Sigmoid colon (tissue), 7 donors: ENCODE measurements around the gene BNIP3. TPM values are rescaled to one million over a fixed set of nuclear protein-coding genes. Genes with fewer than 3 reads are reported as not detected.

Source experiments
- DNase-seq: peaks from one replicate; pipeline ENCODE4 v3.0.0-alpha.2; 2019
- H3K27ac ChIP-seq, 4 donors: fragments of 200-600 bp; sonication (generic); one replicate each; pipeline ENCODE4 v1.5.1; 2016 to 2019; ENCODE audit warnings: mild to moderate bottlenecking in 1 of 4
- H3K27me3 ChIP-seq, 3 donors: fragments of 200-600 bp; sonication (generic); one replicate each; pipeline ENCODE4 v1.5.1; 2019; ENCODE audit warnings: mild to moderate bottlenecking in 1 of 3
- H3K36me3 ChIP-seq, 4 donors: fragments of 200-600 bp; sonication (generic); one replicate each; pipeline ENCODE4 v1.5.1; 2016 to 2019
- H3K4me1 ChIP-seq, 4 donors: fragments of 200-600 bp; sonication (generic); one replicate each; pipeline ENCODE4 v1.5.1; 2017 to 2019
- H3K4me3 ChIP-seq, 4 donors: fragments of 200-600 bp; sonication (generic); one replicate each; pipeline ENCODE4 v1.5.1; 2017 to 2019; ENCODE audit warnings: mild to moderate bottlenecking in 2 of 4, moderate library complexity in 1 of 4
- H3K9me3 ChIP-seq, 4 donors: fragments of 200-600 bp in 3 of 4; sonication (generic) in 3 of 4; one replicate each; pipeline versions ENCODE4 v1.5.1 to v1.6.1; 2013 to 2019
- CTCF ChIP-seq, 4 experiments: fragments of 450-650 bp in 3 of 4; fragments of 200-600 bp in 1 of 4; IDR thresholded peaks; one replicate each; pipeline ENCODE4 v1.5.1; 2016 to 2019; ENCODE audit warnings: antibody characterized with exemption in 4 of 4, mild to moderate bottlenecking in 3 of 4, moderate library complexity in 2 of 4
- EP300 ChIP-seq, 4 donors: sonication (generic); formaldehyde crosslinking; IDR thresholded peaks; one replicate each; pipeline ENCODE4 v1.6.1; 2017; ENCODE audit warnings: antibody characterized with exemption in 4 of 4
- POLR2A ChIP-seq, 2 donors: fragments of 450-650 bp; IDR thresholded peaks; one replicate each; pipeline ENCODE4 v1.6.1; 2016; ENCODE audit warnings: antibody characterized with exemption in 2 of 2, mild to moderate bottlenecking in 2 of 2, moderate library complexity in 2 of 2
- POLR2AphosphoS5 ChIP-seq, 4 donors: sonication (generic); formaldehyde crosslinking; IDR thresholded peaks; one replicate each; pipeline ENCODE4 v1.6.1; 2017; ENCODE audit warnings: antibody characterized with exemption in 4 of 4
- WGBS, 2 donors: extraction: QIAGEN DNeasy Blood & Tissue Kit; methylation state at CpG; one replicate each; pipeline ENCODE4 v1.1.7; 2013; 5-methylcytosine and 5-hydroxymethylcytosine counted together
- intact Hi-C: fragments of 100-400 bp; cut with DNase I; formaldehyde crosslinking; loops from one replicate; pipeline ENCODE4 v1.15.1; 2023
- polyA plus RNA-seq, 3 donors: library from polyadenylated mRNA; stranded (reverse); fragments of 200-250 nt; gene quantifications; one replicate each; pipeline ENCODE4 v1.2.3, GENCODE V29; 2013
- total RNA-seq, 4 donors: library from RNA; depleted of rRNA; stranded (reverse); fragments of >200 nt; gene quantifications; one replicate each; pipeline ENCODE4 v1.1.0, GENCODE V29; 2016
- donor health status: healthy with polysubstance abuse.
- donor health status: Bipolar disorder and iron deficiency.
- donor health status: healthy.

Gene BNIP3
- total and polyA plus RNA-seq, 7 donors, result 3.9 to 125 (median 55.9) TPM

GRCh38 chr10:131925011-131925649 lies 56.6 kb downstream of the BNIP3 start:
- peaks cover 0 to 2% (median 0%) of the 10 kb centered on the region in 4 donors for H3K9me3 ChIP-seq
- no peak overlapping the region for H3K4me3 ChIP-seq
- no peaks in the 10 kb centered on the region for H3K36me3 ChIP-seq
- TF ChIP-seq POLR2AphosphoS5 (IDR thresholded peaks at IDR 0.05), result no peak
- TF ChIP-seq CTCF (IDR thresholded peaks at IDR 0.05), result no peak
- TF ChIP-seq EP300 (IDR thresholded peaks at IDR 0.05), result no peak
- TF ChIP-seq POLR2A (IDR thresholded peaks at IDR 0.05), result no peak
- intact Hi-C loops, result no loop called here
- no peak overlapping the region for H3K27ac ChIP-seq
- DNase-seq, result no peak
- no peaks in the 10 kb centered on the region for H3K27me3 ChIP-seq
- peaks cover 0 to 14% (median 11%) of the 10 kb centered on the region in 4 donors for H3K4me1 ChIP-seq

- H3K36me3 ChIP-seq, result no peaks in the 10 kb centered on the region
- TF ChIP-seq CTCF (IDR thresholded peaks at IDR 0.05), result no peak
- TF ChIP-seq EP300 (IDR thresholded peaks at IDR 0.05), result no peak
- no peak for TF ChIP-seq POLR2AphosphoS5 (IDR thresholded peaks at IDR 0.05)
- no peak for TF ChIP-seq POLR2A (IDR thresholded peaks at IDR 0.05)
- H3K27ac ChIP-seq, result no peak overlapping the region
- H3K9me3 ChIP-seq, result peaks cover 0 to 2% (median 0%) of the 10 kb centered on the region in 4 donors
- 95 to 96% methylated on average over 11 of the region's 11 CpGs for WGBS, 2 donors
- H3K4me1 ChIP-seq, result peaks cover 0 to 6% (median 4%) of the 10 kb centered on the region in 4 donors
- H3K4me3 ChIP-seq, result no peak overlapping the region
- H3K27me3 ChIP-seq, result no peaks in the 10 kb centered on the region
- intact Hi-C loops, result no loop called here
- DNase-seq, result peak; percentile 18
These were observed 58.5 kb downstream of the BNIP3 start for GRCh38 chr10:131923038-131923756.

GRCh38 chr10:131921184-131921583 lies 60.5 kb downstream of the BNIP3 start:
- 79 to 83% methylated on average over 8 of the region's 8 CpGs for WGBS, 2 donors
- Histone ChIP-seq H3K36me3 (no peaks in the 10 kb centered on the region), H3K9me3 (peaks cover 0 to 2% (median 0%) of the 10 kb centered on the region in 4 donors), H3K4me3 (no peak overlapping the region), H3K27ac (no peak overlapping the region), H3K27me3 (no peaks in the 10 kb centered on the region), H3K4me1 (no peaks in the 10 kb centered on the region)
- peak; percentile 32 for DNase-seq
- TF ChIP-seq CTCF (IDR thresholded peaks at IDR 0.05) (no peak), POLR2AphosphoS5 (IDR thresholded peaks at IDR 0.05) (no peak), POLR2A (IDR thresholded peaks at IDR 0.05) (no peak), EP300 (IDR thresholded peaks at IDR 0.05) (no peak)
- intact Hi-C loops, result no loop called here

GRCh38 chr10:131920693-131921092 lies 61.0 kb downstream of the BNIP3 start:
- 84 to 92% methylated on average over 5 of the region's 5 CpGs for WGBS, 2 donors

More at GRCh38 chr10:131920693-131921092, 61.0 kb downstream of the BNIP3 start:
- Histone ChIP-seq H3K4me3 (no peak overlapping the region), H3K36me3 (no peaks in the 10 kb centered on the region), H3K27me3 (no peaks in the 10 kb centered on the region), H3K27ac (no peak overlapping the region), H3K4me1 (no peaks in the 10 kb centered on the region), H3K9me3 (peaks cover 0 to 2% (median 0%) of the 10 kb centered on the region in 4 donors)
- TF ChIP-seq EP300 (IDR thresholded peaks at IDR 0.05) (no peak), POLR2AphosphoS5 (IDR thresholded peaks at IDR 0.05) (no peak), POLR2A (IDR thresholded peaks at IDR 0.05) (no peak), CTCF (IDR thresholded peaks at IDR 0.05) (no peak)
- intact Hi-C loops, result no loop called here
- peak; percentile 18 for DNase-seq
